Amygdala (tissue), 56 donors: ENCODE results near the gene ADCY2.
A peak's percentile ranks its signal among the peaks of the same experiment; 100 is the strongest.

Source experiments
- DNase-seq, 56 donors: peaks; one replicate each; lab custom pipeline; 2025; lab: John Stamatoyannopoulos, UW

ADCY2 gene

GRCh38 chr5:7851617-7852289 is 455.8 kb downstream of the ADCY2 start:
- no peak for DNase-seq

GRCh38 chr5:7852542-7852941 is 456.6 kb downstream of the ADCY2 start:
- DNase-seq: no peak

- DNase-seq: no peak
Measured at GRCh38 chr5:7852988-7853387, 457.1 kb downstream of the ADCY2 start.

GRCh38 chr5:7855611-7856010 is 459.7 kb downstream of the ADCY2 start:
- DNase-seq: no peak

- peak in 26 of 56 donors; percentile 11 to 71 (median 28) for DNase-seq
Measured at GRCh38 chr5:7856855-7857254, 460.9 kb downstream of the ADCY2 start.

GRCh38 chr5:7857361-7857760 is 461.4 kb downstream of the ADCY2 start:
- no peak for DNase-seq

- no peak for DNase-seq
Measured at GRCh38 chr5:7857926-7858632, 462.1 kb downstream of the ADCY2 start.

GRCh38 chr5:7866196-7866595 is 470.3 kb downstream of the ADCY2 start:
- no peak for DNase-seq

GRCh38 chr5:7867260-7867659 is 471.3 kb downstream of the ADCY2 start:
- no peak for DNase-seq

- DNase-seq: no peak
Measured at GRCh38 chr5:7868427-7868772, 472.5 kb downstream of the ADCY2 start.

- peak; percentile 36 to 96 (median 89) for DNase-seq
Measured at GRCh38 chr5:7868773-7869473, 473.0 kb downstream of the ADCY2 start, which contains the start of the genes FASTKD3 and MTRR. Gene FASTKD3, minus strand, starts transcription at chr5:7869031. Its CDS starts 948 bp downstream, at chr5:7868083. Gene MTRR, plus strand, starts transcription at chr5:7869148. Its CDS starts 1,647 bp downstream, at chr5:7870795.

GRCh38 chr5:7869474-7870136 is 473.7 kb downstream of the ADCY2 start:
- DNase-seq: no peak

- DNase-seq: no peak
Measured at GRCh38 chr5:7871653-7872052, 475.7 kb downstream of the ADCY2 start.

GRCh38 chr5:7872517-7873130 is 476.7 kb downstream of the ADCY2 start:
- DNase-seq: no peak

GRCh38 chr5:7873216-7873615 is 477.3 kb downstream of the ADCY2 start:
- DNase-seq: no peak

- DNase-seq: no peak
Measured at GRCh38 chr5:7874639-7875038, 478.7 kb downstream of the ADCY2 start.

GRCh38 chr5:7875151-7875550 is 479.2 kb downstream of the ADCY2 start:
- DNase-seq: no peak

GRCh38 chr5:7876867-7877266 is 480.9 kb downstream of the ADCY2 start:
- DNase-seq: no peak

- DNase-seq: no peak
Measured at GRCh38 chr5:7877851-7878250, 481.9 kb downstream of the ADCY2 start.

- DNase-seq: no peak
Measured at GRCh38 chr5:7878381-7878873, 482.5 kb downstream of the ADCY2 start.
